ENCODE measurements around the gene CFAP73.

CFAP73 gene

GRCh38 chr12:113142886-113143332 is 6.6 kb upstream of the CFAP73 start:
- DNase-seq: no peak

- no peak for DNase-seq
Measured at GRCh38 chr12:113143959-113144358, 5.6 kb upstream of the CFAP73 start.

- no peak for DNase-seq
Measured at GRCh38 chr12:113144806-113145205, 4.7 kb upstream of the CFAP73 start.

- no peak for DNase-seq
Measured at GRCh38 chr12:113145720-113146551, 3.6 kb upstream of the CFAP73 start.

GRCh38 chr12:113146999-113147398 is 2.5 kb upstream of the CFAP73 start:
- DNase-seq: no peak

- DNase-seq: no peak
Measured at GRCh38 chr12:113151655-113152054, 2.1 kb downstream of the CFAP73 start.

- no peak for DNase-seq
Measured at GRCh38 chr12:113152196-113152834, 2.8 kb downstream of the CFAP73 start.

GRCh38 chr12:113152835-113153814 is 3.6 kb downstream of the CFAP73 start:
- DNase-seq: peak in 1 of 2 experiments; percentile 11

GRCh38 chr12:113154351-113154973 is 4.9 kb downstream of the CFAP73 start:
- no peak for DNase-seq

- no peak for DNase-seq
Measured at GRCh38 chr12:113155060-113155459, 5.5 kb downstream of the CFAP73 start.

GRCh38 chr12:113155646-113156045 is 6.1 kb downstream of the CFAP73 start:
- no peak for DNase-seq

- DNase-seq: no peak
Measured at GRCh38 chr12:113157218-113157859, 7.8 kb downstream of the CFAP73 start.

- no peak for DNase-seq
Measured at GRCh38 chr12:113158439-113159203, 9.1 kb downstream of the CFAP73 start.

- DNase-seq: no peak
Measured at GRCh38 chr12:113159937-113160336, 10.4 kb downstream of the CFAP73 start.

GRCh38 chr12:113161415-113162016 is 12.0 kb downstream of the CFAP73 start:
- DNase-seq: no peak

GRCh38 chr12:113162102-113163029 is 12.8 kb downstream of the CFAP73 start:
- DNase-seq: no peak

- no peak for DNase-seq
Measured at GRCh38 chr12:113163030-113163360, 13.5 kb downstream of the CFAP73 start.

- DNase-seq: no peak
Measured at GRCh38 chr12:113164014-113164413, 14.5 kb downstream of the CFAP73 start.

- no peak for DNase-seq
Measured at GRCh38 chr12:113165521-113166450, 16.3 kb downstream of the CFAP73 start.

Measured in cerebellar nuclear complex (tissue), 1 donor.